CD4-positive, alpha-beta T cell treated with Interleukin-10 for 1 hour (primary cell): ENCODE data around the gene SERINC4.

Experiments used
- DNase-seq: peaks from one replicate; pipeline ENCODE4 v3.0.0-alpha.2; 2020

SERINC4 gene

GRCh38 chr15:43795997-43796396, 4.0 kb downstream of the SERINC4 start:
- no peak for DNase-seq

GRCh38 chr15:43795197-43795596, 4.8 kb downstream of the SERINC4 start:
- DNase-seq: no peak

- DNase-seq: no peak
Measured at GRCh38 chr15:43794269-43795037, 5.6 kb downstream of the SERINC4 start.

DNA sequence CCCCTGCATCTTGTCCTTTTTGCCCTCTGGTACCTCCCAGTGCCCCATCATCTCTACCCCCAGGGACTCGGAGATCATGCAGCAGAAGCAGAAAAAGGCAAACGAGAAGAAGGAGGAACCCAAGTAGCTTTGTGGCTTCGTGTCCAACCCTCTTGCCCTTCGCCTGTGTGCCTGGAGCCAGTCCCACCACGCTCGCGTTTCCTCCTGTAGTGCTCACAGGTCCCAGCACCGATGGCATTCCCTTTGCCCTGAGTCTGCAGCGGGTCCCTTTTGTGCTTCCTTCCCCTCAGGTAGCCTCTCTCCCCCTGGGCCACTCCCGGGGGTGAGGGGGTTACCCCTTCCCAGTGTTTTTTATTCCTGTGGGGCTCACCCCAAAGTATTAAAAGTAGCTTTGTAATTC, 6.4 kb downstream of the SERINC4 start:
- DNase-seq: no peak

DNA sequence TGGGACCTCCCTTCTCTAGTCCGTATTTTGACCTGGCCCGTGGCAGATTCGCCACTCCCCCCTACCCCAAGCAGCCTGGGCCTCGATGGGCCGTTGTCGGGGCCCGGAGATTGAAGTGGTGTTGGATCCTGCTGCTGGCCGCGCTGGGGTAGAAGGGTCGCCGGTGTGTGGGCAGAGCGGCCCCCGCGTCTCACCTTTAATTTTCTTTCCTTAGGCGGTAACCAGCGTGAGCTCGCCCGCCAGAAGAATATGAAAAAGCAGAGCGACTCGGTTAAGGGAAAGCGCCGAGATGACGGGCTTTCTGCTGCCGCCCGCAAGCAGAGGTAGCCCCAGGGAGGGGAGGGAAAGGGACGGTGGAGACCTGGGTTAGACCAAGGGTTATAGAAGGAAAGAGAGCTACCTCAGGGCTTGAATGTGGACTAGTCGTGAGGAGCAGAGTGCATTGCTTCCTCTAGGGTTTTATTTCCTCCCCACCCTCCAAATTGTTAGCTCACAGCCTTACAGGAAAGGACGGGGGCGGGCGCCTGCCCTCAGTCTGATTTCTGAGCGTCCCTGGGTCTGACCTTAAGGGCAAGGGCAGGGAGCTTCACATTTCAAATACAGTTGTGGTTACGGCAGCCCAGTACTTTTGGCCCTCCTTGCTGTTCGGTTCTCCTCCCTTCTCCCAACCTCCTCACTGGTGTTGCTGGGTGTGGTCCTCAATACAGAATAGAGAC, 7.1 kb downstream of the SERINC4 start:
- DNase-seq: peak; percentile 60

- DNase-seq: peak; percentile 100
Measured at GRCh38 chr15:43791993-43792760, 7.8 kb downstream of the SERINC4 start, which contains the start of gene SERF2. TSS of gene SERF2 (plus strand) at chr15:43792320. CDS start at chr15:43792377, 57 bp downstream.

GRCh38 chr15:43789409-43789808, 10.6 kb downstream of the SERINC4 start:
- DNase-seq: no peak

DNA sequence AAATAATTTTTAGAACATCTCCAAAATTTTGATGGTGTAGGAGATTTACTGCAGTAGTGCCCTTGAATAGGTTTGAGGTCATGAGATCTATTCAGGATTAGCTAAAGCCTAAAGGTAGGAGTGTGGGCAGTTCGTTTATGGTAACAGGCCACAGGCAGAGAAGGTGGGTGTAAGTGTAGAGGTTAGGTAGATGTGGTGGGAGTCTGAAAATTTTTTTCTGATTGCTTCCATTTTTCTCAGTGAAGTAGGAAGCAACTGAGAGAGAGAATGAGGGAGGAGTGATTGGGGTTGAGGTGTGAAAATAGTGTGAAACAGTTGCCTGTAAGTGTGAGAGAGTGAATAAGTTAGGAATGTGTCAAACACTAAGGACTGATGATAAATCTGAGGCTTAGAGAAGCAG, 21.0 kb downstream of the SERINC4 start:
- DNase-seq: no peak

DNA sequence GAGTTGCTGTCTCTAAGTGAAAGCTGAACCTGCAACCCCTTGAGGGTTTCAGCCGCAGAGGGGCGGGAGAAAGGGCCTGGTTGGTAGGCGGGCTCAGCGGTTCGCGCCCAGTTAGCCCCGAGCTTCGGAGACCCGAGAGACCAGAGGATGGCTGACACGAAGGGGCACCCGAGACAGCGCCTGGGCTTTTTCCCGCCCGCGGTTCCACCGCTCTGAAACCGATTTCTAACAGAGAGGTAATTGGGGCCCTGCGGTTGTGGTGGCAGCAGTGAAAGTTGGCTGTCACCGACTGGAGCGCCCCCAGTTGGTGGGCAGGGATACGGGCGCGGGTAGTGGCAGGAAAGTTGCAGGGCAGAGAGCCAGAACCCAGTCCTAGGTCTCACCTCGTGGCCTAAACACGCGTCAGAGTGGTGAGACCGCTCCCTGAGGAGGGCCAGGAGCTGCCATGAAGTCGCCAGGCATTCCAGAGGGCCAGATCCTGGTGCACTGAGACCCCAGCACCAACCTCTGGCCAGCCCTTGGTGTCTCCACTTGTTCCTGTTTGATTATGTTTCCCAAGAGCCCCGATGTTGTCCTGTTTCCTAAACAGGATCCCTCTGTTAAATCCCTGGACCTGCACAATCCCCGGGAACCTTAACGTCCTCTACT, 22.6 kb downstream of the SERINC4 start:
- peak; percentile 87 for DNase-seq

- peak; percentile 80 for DNase-seq
Measured at GRCh38 chr15:43776718-43777266, 23.2 kb downstream of the SERINC4 start, which contains the start of gene ELL3. TSS of gene ELL3 (minus strand) at chr15:43776966. CDS start at chr15:43776901, 65 bp downstream.

DNA sequence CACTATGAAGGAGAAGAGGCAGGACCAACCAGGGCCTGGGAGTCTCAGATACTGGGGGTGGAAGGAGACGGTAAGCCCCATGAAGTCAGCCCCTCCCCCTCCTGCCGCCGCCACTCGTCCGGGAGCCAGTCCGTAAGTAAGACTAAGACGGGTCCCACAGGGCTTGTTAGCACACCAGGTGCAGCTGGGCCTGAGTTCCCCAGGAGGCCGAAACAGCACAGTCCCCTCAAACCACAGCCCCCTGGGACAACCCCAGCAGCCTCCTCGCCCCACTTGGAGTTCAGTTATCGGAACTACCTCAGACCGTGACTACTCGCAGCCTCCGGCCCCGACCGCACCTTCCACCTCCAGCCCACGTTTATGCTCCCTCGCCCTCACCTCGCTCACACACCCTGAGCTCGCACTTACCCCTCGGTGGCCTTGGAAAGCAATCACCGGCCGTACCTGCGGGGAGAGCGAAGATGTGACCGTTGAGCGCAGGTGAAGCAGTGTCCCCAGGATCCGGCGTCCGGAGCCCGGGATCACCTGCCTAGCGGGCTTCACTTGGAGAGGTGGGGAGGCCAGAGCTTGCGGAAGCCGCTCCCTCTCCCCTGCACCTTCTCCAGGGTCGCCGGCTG, 23.8 kb downstream of the SERINC4 start:
- peak; percentile 34 for DNase-seq

DNA sequence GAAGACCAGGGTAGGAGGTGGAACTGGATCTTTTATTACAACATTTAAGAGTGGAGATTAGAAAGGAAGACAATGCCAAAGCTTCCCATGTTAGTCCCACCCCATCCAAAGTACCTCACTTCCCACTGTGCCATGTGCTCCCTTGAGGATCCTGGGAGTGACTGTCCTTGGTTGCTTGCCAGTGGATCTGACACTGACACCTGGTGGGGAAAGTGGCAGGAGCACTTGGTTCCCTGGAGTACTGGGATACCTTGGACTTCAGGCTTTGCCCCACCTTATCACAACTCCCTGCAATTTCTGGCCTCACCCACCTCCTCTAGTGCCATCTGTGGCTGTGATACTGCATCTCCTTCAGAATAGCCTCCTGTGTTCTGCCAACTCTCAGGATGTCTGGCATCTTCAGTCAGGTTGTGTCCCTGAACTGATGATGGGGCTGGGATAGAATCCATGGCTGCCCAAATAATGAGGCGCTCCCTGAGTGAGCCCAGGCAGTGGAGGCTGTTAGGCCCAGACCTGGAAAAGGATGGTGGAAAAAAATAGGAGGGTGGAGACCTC, 24.5 kb downstream of the SERINC4 start:
- no peak for DNase-seq

GRCh38 chr15:43774062-43774461, 26.0 kb downstream of the SERINC4 start:
- DNase-seq: no peak

DNA sequence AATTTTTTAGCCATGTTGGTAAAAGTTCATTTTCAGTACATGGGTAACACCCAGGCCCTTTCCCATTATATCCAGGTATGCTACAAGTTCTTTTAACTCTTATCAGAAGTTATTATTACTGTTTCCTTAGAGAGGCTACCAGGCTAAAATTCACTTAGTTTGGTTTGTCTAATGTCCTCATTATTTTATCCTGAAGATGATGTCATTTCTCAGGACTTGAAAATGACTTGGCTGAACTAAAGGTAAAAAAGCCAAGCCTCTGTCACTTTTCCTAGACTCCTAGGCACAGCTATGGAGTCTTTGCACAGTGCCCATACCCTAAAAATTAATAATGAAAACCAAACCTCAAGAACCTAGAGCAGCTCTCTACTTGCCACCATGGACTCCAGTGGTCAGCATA, 27.4 kb downstream of the SERINC4 start:
- DNase-seq: no peak

DNA sequence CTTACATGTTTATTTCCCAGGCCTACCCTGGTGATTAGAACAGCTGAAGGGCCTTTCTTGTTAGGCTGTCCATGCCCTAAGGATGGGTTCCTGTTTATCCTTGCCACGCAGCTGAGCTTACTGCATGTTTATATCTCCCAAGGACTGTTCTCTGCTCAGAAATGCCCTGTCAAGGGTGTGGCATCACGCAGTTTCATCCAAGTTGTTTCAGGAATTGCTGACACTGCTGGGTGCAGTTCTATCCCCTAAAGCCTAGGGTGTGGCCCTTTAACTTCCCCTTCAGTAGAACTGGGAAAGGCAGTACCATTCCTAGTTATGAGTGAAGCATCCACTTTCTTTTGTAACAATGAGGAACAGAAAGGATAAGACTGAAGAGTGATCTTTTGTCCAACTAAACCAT, 28.2 kb downstream of the SERINC4 start:
- no peak for DNase-seq

GRCh38 chr15:43769584-43770228, 30.3 kb downstream of the SERINC4 start:
- peak; percentile 69 for DNase-seq

- no peak for DNase-seq
Measured at GRCh38 chr15:43763819-43764446, 36.1 kb downstream of the SERINC4 start.

DNA sequence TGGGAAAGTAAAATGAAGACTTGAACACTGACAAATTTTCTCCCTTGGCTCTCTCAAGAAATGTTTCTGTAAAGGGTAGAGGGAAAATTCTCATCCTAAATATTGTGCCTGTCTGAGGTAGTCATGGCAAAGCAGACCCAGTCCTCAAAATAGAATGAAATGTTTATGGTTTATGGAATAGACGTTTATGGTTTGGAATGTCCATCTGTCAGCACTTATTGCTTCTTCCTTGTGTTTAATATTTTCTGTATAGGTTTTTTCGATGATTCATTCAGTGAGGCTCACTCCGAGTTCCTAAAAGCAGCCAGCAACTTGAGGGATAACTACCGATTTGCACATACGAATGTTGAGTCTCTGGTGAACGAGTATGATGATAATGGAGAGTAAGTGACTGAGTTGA, 37.2 kb downstream of the SERINC4 start:
- DNase-seq: no peak

- DNase-seq: no peak
Measured at GRCh38 chr15:43751885-43752284, 48.1 kb downstream of the SERINC4 start.

DNA sequence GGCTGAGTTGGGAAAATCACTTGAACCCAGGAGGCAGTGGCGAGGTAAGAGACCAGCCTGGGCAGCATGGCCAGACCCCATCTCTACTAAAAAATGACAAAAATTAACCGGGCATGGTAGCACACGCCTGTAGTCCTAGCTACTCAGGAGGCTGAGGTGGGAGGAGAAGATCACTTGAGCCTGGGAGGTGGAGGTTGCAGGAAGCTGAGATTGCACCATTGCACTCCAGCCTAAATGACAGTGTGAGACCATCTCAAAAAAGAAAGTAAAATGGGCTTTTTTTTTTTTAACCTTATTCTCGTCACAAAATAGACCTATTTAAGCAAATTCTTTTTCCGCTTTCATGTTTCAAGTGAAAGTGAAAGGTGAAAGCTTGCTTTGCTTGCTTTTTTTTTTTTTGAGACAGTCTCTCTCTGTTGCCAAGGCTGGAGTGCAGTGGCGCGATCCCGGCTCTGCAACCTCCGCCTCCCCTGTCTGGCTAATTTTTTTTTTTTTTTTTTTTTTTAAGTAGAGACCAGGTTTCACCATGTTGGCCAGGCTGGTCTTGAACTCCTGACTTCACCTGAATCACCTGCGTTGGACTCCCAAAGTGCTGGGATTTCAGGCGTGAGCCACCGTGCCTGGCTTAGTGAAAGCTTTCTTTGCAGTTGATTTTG, 50.2 kb downstream of the SERINC4 start:
- DNase-seq: peak; percentile 75
